NB4 (cell line): ENCODE results near the gene PPP4C.

Source experiments
- DNase-seq: peaks from one replicate; pipeline ENCODE4 v3.0.0; 2010; ENCODE audit warnings: low read depth
- H3K4me3 ChIP-seq: one replicate; pipeline ENCODE4 v1.5.1; 2011; ENCODE audit warnings: mild to moderate bottlenecking, low read depth, low read length, moderate library complexity
- CTCF ChIP-seq: IDR thresholded peaks from one replicate; pipeline ENCODE4 v1.5.1; 2012; ENCODE audit warnings: low read depth, low read length
- MYC ChIP-seq: IDR thresholded peaks from 2 replicates; pipeline ENCODE4 v1.6.1; 2011; ENCODE audit warnings: low read depth, low read length
- POLR2A ChIP-seq: IDR thresholded peaks from 2 replicates; pipeline ENCODE4 v1.6.1; 2011; ENCODE audit warnings: mild to moderate bottlenecking; ENCODE audit not compliant: insufficient read length; ENCODE audit errors: extremely low read depth
- TF ChIP-seq, protein P1 (sequence below): IDR thresholded peaks from 2 replicates; pipeline ENCODE4 v1.6.1; 2011; ENCODE audit warnings: low read depth, low read length

PPP4C gene

DNA sequence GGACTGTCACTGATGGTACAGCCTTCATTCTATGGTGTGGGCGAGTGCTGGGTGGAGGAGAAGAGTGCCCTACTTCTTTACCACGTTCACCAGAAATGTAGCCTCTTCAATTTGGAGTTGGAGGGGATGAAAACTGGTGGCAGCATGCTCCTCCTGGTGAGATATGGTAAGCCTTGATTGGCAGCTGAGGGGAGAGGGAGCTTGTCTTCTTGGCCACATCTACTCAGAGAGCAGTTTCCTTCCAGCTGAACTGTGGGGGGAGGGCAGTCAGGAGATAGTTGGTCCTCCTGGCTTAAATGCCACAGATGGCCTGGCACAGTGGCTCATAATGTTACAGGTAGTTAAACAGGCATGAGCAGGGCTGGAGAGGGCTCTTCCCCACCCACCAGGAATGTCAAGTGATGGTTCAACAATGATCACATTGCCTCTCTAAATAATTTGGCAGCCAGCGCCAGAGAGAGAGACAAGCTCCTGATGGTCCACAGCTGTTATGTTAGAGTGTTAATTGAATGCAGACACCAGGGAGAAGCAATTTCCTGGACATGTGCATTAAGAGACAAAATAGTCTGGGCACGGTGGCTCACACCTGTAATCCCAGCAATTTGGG lies 56.2 kb downstream of the PPP4C start:
- DNase-seq: no peak
- no peak for TF ChIP-seq CTCF
- TF ChIP-seq, protein P1, sequence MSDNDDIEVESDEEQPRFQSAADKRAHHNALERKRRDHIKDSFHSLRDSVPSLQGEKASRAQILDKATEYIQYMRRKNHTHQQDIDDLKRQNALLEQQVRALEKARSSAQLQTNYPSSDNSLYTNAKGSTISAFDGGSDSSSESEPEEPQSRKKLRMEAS: no peak
- no peak for TF ChIP-seq MYC
- H3K4me3 ChIP-seq: no peak overlapping the region

GRCh38 chr16:30132591-30132990 lies 56.8 kb downstream of the PPP4C start:
- TF ChIP-seq MYC (no peak), POLR2A (no peak), CTCF (no peak)
- TF ChIP-seq, protein P1: no peak
- no peak overlapping the region for H3K4me3 ChIP-seq
- DNase-seq: no peak
